HG03097 (cell line): ENCODE data around the gene KCNJ9.

Experiments
- ATAC-seq: cut with Tn5 transposase; IDR thresholded peaks from one replicate; pipeline ENCODE4 v1.9.1; 2021; ENCODE audit not compliant: unreplicated experiment, low FRiP score

Gene KCNJ9

DNA sequence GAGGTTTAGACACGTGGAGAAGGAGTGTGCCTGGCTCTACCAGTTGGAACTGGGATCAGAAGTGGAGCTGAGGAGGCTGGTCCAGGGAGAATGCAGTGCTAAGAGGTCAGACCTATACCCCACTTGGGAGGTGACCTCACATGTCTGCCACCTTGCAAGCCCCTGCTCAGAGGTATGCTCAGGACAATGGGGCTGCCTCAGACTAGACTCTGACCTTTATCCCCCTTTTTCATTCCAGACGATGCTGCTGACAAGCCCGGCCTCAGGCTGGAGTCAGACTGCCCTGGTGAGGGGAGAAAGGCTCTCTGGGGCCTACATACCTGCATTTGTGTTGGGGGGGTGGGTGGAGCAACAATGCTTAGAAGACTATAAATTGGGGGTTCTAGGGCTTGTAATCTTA lies 16.6 kb upstream of the KCNJ9 start:
- ATAC-seq, result no peak

DNA sequence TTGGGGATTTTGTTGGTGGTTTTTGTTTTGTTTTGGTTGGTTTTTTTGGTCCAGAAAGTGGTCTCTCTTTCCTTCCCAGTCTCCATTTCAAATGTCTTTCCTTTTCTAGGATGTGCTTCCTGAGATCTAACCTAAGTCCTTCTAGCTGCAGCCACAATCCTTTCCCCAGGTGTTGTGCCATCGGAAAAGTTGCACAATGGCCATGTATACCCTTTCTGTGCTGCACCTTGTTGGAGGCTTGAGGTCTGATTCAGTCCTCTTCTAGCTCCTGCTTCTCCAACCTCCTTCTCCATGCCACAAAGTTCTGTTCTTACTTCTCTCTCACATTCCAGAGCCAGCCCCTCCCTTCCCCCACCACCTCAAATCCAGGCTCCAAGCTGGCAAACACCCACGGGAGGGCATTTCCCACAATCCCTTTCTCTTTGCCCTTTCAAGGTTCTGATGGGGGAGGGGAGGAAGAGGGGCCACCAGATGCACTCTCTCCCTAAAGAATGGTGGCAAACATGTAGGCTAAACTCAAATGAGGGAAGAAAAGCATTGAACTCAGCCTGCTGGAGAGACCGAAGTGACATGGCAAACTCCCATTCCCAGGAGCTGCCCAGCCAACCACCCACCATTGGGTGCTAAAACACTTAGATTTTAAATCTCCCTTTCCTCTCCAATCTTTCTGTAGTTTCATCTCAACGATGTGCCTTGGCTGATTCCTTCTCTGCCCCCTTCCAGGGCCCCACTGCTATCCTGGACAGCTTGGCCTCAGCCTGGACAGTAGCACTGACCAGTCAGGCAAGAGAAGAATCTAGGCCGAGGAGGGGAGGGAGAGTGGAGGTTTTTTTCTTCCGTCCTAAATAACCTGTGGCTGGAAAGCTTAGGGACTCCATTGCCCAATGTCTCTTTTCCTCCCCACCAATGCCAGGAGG lies 14.3 kb upstream of the KCNJ9 start:
- ATAC-seq, result no peak

DNA sequence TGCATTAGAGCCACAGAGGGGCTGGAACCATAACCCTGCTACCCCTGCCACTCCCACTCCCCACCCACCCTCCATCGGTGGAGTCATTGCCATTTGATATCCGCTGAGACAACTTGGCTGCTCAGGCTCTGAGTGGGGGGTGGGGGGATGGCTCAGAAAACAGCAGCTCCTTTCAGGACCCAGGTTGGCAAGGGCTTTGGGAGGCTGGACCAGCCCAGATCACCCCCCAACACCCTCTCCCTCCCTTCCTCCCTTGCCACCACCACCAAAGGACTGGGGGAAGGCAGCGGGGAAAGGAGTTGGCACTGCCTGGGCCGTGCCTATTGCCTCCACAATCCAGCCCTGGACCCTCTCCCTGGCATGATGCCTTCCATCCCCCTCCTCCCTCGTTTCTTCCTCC lies 13.1 kb upstream of the KCNJ9 start:
- no peak for ATAC-seq

- ATAC-seq, result no peak
Observed at GRCh38 chr1:160069460-160070231, 11.7 kb upstream of the KCNJ9 start, which contains the start of gene KCNJ10. TSS of gene KCNJ10 (minus strand) at chr1:160070160. CDS start at chr1:160042532, 27,628 bp downstream.

DNA sequence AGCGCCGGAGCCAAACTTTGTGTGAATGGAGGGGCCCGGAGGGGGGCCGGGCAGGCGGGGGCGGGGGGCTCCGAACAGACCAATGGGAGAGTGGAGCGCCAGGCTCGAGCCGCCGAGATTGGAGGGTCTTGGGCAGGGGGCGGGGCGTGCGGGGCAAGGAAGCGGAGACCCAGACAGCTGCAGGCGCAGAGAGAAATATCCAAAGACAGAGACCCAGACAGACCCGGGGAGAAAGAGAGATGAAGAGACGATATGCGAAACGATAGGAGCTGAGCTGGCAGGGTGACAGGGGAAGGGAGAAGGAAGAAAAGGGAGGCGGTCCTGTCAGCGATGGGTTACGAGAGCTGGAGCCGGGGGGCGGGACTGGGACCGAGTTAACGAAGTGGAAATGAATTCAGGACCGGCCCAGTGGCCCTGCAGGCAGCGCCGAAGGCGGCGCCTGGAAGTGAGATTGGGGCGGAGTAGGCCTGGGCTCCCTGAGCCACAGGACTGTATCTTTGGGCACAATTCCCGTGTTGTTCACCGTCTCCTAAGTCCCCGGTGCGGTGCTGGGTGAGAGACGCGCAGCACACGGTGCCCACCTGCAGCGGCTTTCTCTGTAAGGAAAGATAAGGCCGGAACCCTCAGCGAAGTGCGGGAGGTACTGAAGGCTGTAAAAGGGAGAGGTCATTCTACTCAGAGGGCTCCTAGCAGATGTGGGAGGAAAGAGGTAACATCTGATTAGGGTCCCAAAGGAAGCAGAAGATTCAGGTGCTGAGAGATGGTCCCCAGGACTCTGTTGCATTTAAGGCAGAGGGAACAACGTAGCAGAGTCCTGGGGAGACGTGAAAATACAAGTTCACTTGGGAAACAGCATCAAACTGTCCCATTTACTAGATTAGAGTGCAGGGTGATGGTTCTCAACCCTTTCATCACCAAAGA lies 10.8 kb upstream of the KCNJ9 start:
- no peak for ATAC-seq

- no peak for ATAC-seq
Observed at GRCh38 chr1:160071289-160071688, 10.0 kb upstream of the KCNJ9 start.

- no peak for ATAC-seq
Observed at GRCh38 chr1:160074865-160075264, 6.5 kb upstream of the KCNJ9 start.

DNA sequence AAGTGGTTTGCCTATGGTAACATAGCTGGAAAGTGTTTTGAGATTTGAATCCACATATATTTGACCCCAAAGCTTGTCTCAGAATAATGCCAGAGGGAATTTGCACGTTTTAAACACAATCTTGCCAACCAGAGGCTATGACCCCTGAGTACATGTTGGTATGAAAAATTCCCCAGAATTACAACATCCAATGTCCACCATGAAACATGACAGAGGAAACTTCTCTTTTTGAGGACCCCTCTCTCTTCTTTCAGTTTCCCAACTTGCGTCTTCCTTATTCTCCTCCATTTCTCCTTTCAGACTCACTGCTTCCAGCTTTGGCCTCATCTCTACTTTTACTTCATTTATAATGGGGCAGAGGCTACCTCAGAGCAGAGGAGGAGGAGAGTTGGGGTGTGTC lies 5.5 kb upstream of the KCNJ9 start:
- ATAC-seq, result no peak

- no peak for ATAC-seq
Observed at GRCh38 chr1:160076295-160076694, 5.0 kb upstream of the KCNJ9 start.

DNA sequence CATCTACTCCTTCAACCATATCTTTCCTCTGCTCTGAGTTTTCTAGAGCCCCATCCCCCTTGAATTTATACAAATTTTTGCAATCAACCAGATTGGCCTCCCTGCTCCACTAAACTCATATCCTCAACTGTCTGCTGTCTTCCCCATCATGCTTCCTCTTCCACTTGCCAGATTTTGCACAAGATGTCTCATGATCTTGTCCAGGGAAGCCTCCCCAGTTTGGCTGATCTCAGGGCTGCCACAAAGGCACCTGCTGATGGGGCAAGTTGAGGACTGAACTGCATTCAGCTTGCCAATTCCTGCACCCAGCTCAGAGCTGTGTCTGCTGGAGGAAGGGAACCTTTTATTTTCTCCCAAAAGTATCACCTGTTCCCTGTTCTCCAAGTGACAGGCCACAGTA lies 3.9 kb upstream of the KCNJ9 start:
- ATAC-seq, result no peak

DNA sequence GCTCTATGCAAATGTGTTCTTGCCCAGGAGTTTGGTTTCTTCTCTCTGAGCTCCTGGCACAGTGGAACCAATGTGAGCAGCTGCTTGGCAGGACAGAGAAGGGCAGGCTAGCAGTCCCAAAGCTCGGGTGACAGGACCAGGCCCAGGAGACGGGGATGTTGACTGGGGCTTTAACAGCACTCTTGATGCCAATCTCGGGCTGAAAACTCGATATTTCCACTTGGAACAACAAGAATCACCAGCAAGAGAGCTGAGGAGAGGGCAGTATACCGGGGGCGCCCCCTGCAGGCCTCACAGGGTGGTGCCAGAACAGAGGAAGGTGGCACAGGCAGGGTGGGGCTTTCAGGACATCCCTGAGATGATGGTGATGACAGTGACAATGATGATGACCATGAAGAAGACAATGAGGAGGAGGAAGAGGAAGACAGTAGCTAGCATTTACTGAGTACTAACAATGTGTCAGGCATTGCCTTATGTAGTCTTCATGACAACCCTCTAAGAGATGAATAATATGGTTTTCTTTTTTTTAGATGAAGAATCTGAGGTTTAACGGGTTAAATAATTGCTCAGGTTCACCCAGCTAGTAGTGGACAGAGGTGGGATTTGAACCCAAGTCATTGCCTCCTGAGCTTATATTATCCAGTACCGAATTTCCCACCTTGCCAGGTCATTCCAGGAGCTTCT lies 2.7 kb upstream of the KCNJ9 start:
- no peak for ATAC-seq

- ATAC-seq, result no peak
Observed at GRCh38 chr1:160079448-160079847, 1.9 kb upstream of the KCNJ9 start.

DNA sequence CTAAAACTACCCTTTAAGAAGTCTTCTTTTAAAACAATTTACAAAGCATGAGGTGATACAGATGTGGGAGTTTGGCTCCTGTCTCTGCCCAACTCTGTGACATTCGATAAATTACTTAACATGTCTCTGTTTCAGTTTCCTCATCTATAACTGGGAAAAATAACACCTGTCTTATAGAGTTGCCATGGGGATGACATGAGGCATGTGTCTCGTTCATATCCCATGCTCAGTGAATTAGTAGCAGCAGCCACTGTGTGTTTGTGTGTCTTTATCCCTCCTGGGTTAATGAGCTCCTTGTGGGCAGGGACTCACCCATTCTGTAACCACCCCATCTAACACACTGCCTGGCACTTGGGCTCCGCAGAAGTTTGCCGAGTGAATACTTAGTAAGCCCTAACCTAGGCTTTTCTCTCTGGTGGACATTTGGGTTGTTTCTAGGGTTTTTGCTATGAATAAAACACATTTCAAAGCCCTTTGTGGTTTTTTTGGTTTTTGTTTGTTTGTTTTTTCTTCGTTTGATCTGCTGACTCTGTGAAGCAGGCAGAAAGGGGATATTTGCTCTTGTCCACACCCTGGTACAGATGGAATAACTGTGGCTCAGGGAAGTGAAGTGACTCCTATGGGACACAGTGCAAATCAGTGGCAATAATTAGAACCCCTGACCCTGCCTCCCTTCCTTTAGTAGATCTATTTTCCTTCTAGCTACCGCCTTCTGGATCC lies 797 bp upstream of the KCNJ9 start:
- ATAC-seq, result no peak

GRCh38 chr1:160082487-160082886 lies 1.1 kb downstream of the KCNJ9 start:
- no peak for ATAC-seq

DNA sequence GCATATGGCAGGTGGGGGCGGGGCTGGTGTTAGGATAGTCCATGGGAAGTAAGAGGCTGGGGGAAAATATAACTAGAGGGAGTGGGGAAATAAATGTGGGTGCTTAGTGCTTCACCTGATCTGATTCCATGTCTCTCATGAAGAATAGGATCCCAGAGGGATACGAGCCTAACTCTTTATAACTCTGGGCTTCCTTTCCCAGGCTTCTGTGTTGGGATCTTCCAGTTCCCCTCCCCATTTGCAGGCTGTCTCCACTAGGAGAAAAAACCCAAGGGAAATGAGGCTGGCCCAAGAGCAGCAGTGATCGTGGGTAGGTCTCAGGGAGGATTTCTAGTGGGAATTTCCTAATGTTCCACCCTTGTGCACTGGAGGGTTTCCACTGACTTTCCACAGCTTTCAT lies 1.6 kb downstream of the KCNJ9 start:
- no peak for ATAC-seq

DNA sequence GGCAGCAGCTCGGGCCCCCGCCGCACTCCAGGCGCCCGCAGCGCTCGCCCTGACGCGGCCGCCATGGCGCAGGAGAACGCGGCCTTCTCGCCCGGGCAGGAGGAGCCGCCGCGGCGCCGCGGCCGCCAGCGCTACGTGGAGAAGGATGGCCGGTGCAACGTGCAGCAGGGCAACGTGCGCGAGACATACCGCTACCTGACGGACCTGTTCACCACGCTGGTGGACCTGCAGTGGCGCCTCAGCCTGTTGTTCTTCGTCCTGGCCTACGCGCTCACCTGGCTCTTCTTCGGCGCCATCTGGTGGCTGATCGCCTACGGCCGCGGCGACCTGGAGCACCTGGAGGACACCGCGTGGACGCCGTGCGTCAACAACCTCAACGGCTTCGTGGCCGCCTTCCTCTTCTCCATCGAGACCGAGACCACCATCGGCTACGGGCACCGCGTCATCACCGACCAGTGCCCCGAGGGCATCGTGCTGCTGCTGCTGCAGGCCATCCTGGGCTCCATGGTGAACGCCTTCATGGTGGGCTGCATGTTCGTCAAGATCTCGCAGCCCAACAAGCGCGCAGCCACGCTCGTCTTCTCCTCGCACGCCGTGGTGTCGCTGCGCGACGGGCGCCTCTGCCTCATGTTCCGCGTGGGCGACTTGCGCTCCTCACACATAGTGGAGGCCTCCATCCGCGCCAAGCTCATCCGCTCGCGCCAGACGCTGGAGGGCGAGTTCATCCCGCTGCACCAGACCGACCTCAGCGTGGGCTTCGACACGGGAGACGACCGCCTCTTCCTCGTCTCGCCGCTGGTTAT lies 2.8 kb downstream of the KCNJ9 start:
- ATAC-seq, result no peak

DNA sequence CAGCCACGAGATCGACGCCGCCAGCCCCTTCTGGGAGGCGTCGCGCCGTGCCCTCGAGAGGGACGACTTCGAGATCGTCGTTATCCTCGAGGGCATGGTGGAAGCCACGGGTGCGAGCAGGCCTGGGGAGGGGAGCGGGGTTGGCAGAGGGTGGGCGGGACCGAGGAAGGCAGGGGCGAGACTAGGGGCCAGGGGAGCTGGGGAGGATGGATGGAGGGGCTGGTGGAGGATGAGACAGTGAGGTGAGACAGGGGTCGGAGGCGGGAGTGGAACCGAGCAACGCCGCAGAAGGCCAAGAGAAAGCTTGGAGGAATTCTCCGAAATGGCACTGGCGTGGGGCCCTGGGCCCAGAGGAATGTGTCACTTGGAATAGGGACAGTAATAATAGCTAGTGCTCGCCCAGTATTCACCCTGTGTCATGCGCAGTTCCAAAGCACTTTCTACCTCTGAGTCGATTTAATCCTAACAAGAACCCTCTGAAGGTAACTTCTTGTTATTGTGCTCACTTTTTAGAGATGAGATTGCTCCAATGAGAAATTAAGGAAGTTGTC lies 3.5 kb downstream of the KCNJ9 start:
- ATAC-seq, result no peak

DNA sequence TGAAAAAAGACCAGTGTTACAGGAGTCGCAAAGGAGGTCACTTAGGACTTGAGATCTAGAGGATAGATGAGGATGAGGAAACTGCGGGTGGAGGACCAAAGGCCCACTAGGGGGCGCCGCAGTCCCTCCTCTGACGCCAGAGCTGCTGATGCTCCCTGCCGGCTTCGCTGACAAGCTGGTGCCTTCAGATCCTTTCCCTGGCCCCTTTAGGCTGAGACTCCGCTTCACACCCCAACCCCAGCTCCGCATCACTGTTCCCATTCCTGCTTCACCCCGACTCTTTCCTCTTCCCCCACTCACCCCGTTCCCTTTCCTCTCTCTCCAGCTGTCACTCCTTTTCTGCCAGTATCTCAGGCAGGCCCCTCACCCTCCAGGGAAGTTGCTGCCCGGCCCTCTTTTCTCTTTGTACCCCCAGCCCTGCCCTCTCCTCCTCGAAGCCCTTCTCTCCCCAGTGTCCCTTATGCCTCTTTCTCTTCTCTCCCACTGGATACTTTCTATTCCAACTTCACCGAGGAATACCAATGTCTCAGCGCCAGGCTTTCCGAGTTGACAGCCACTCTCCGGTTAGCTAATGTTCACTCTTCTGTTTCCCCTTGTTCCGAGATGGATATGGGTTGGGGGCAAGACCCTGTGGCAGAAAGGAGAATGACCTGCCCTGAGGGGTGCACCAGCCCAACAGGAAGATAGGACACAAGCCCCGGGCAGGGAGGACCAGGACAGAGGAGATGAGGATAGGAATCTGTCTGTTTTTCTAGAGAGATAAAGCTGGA lies 4.5 kb downstream of the KCNJ9 start:
- ATAC-seq, result no peak
